Measurements from ENCODE around the gene G6PC2.

DNA sequence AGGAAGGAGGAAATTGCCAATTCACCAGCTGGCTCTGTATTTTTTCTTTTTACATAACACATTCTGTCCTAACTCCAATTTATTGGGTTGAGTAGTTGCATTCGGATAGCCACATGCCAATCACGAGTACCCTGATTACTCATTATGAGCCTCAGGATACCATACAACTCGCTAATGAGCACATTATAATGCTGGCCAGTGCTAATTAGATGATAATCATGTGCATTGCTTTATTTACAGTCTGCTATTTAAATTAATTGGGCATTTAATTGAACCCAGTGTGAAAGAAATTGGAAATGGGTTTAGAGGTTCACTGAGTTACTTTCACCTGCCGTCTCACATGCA is 15.2 kb downstream of the G6PC2 start:
- TF ChIP-seq, protein P1, sequence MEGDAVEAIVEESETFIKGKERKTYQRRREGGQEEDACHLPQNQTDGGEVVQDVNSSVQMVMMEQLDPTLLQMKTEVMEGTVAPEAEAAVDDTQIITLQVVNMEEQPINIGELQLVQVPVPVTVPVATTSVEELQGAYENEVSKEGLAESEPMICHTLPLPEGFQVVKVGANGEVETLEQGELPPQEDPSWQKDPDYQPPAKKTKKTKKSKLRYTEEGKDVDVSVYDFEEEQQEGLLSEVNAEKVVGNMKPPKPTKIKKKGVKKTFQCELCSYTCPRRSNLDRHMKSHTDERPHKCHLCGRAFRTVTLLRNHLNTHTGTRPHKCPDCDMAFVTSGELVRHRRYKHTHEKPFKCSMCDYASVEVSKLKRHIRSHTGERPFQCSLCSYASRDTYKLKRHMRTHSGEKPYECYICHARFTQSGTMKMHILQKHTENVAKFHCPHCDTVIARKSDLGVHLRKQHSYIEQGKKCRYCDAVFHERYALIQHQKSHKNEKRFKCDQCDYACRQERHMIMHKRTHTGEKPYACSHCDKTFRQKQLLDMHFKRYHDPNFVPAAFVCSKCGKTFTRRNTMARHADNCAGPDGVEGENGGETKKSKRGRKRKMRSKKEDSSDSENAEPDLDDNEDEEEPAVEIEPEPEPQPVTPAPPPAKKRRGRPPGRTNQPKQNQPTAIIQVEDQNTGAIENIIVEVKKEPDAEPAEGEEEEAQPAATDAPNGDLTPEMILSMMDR (IDR thresholded peaks at IDR 0.05): no peak
- no peak for TF ChIP-seq POLR2A (IDR thresholded peaks at IDR 0.05)

Measured in thyroid gland (tissue), 4 donors.